Inferior parietal cortex (tissue), 1 donor: Measurements from ENCODE around the gene RER1.

Source experiments
- DNase-seq: peaks from one replicate; pipeline ENCODE4 v3.0.0-alpha.2; 2016; ENCODE audit errors: extremely low spot score

The RER1 gene

GRCh38 chr1:2389644-2390043 is 2.0 kb upstream of the RER1 start:
- DNase-seq: no peak

- no peak for DNase-seq
Measured at GRCh38 chr1:2391931-2392509, 379 bp downstream of the RER1 start.

GRCh38 chr1:2392686-2393085 is 1.0 kb downstream of the RER1 start:
- no peak for DNase-seq

GRCh38 chr1:2393471-2393877 is 1.8 kb downstream of the RER1 start:
- no peak for DNase-seq

- DNase-seq: no peak
Measured at GRCh38 chr1:2394220-2394619, 2.6 kb downstream of the RER1 start.

DNA sequence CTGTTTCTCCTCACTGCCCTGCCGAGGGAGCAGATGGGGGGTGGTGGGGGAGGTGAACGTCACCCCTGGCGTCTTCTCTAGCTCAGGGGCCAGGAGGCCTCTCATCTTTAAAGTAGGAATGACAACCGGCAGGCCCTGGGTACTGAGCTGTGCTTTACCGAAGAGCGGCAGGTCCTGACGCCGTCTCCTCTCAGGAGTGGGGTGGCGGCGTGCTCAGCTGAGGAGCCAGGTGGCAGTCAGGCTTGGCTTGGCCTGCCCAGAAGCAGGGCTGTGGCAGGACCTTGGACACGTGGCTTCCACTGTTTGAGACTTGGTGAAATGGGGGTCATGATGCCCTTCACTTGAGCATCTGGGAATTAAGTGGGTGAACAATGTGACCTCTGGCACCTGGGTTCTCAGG is 3.1 kb downstream of the RER1 start:
- no peak for DNase-seq

DNA sequence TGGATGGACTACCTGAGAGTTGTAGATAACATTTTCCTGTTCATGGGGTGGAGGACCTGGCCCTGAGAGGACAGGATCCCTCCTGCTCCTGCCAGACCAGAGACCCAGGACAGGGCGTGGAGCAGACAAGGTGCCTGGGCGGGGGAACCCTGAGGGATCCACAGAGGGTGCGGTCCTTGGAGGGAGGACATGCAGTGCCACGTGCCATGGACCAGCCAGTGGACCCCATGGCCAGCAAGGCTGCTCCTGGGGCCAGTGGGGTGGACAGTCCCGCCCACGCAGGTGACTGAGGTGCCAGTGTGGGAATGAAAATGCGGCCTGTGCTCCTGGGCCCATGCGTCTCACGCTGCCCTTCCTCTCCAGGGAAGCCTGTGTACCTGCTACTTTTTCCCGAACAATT is 3.6 kb downstream of the RER1 start:
- no peak for DNase-seq

DNA sequence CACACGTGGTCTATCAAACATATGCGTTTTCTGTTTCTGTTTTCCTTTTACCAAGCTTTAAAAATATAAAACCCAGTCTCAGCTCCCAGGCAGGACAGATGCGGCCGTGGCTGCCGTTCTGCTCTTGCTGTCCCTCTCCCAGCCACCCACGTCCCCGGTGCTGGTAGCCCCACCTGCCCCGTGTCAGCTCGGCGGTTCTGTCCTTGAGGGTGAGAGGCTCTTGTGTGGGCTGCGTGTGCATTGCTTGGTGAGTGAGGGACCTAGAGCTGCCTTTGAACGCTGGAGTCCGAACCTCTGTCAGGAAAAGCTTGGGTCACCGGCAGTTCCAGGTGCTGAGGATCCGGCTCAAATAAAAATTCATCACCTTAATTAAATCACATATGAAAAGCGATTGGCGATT is 4.4 kb downstream of the RER1 start:
- DNase-seq: no peak

- DNase-seq: no peak
Measured at GRCh38 chr1:2396476-2396875, 4.8 kb downstream of the RER1 start.

DNA sequence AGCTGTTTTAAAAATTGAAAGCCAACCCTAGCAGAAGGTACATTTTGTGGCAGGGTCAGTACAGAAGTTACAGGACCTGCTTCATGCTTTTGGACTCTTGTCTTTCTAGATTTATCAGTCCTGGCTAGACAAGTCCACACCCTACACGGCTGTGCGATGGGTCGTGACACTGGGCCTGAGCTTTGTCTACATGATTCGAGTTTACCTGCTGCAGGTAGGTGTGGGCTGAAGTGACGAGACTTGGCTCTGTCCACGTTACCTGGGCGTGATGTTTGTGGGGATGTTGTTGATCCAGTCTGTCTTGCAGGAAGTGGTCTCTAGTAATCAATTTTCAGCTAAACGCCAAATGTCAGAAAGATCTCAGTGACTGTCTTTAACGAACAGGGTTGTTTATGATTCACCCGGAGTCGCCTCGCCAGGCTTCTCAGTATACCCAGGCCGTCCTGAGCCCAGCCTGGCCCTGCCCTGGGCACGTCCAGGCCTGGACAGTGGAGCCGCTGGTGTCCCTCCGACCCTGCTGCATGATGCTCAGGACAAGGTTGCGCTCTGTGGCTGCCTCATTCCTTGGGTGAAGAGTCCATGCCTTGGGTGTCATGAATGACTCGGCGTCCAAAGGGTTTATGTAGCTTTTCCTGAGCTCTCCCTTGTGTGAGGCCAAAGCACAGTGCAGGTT is 5.5 kb downstream of the RER1 start:
- DNase-seq: no peak

- no peak for DNase-seq
Measured at GRCh38 chr1:2398871-2399270, 7.2 kb downstream of the RER1 start.

GRCh38 chr1:2399890-2400575 is 8.4 kb downstream of the RER1 start:
- DNase-seq: no peak

DNA sequence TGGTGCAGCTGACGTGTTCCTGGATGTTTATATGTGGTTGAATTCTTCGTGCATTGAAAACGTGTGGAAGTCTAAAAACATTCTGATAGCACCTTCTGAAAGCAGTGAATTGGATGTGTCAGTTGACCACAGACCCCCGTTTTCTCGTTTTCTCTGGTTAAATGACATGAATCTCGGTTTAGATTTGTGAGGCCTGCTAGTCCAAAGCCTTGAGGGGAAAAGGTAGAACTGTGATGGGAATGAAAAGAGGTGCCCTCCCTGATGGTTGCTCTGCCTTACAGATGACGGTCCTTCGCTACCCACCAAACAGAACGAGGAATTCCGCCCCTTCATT is 8.9 kb downstream of the RER1 start:
- DNase-seq: no peak

- DNase-seq: no peak
Measured at GRCh38 chr1:2400950-2401649, 9.5 kb downstream of the RER1 start.

DNA sequence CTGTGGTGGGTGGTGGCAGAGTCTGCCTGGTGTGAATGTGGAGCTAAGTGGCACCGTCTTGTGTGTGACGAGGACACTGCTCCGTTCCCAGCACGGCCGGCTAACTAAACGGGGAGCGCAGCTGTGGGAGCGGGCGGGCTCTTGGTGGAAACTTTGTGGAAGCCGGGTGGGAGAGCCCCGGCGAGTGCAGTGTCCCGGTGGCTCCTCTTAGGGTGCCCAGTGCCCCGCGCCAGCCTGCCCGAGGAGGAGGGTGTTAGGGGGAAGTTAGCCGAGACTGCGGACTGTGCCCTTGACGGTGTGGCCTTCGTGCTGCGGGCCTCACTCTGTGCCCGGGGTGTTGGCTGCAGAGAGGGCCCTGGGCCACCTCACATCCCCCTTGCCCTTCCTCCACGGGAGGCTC is 10.8 kb downstream of the RER1 start:
- DNase-seq: no peak

GRCh38 chr1:2403273-2403672 is 11.6 kb downstream of the RER1 start:
- no peak for DNase-seq

- no peak for DNase-seq
Measured at GRCh38 chr1:2404142-2404889, 12.7 kb downstream of the RER1 start.

DNA sequence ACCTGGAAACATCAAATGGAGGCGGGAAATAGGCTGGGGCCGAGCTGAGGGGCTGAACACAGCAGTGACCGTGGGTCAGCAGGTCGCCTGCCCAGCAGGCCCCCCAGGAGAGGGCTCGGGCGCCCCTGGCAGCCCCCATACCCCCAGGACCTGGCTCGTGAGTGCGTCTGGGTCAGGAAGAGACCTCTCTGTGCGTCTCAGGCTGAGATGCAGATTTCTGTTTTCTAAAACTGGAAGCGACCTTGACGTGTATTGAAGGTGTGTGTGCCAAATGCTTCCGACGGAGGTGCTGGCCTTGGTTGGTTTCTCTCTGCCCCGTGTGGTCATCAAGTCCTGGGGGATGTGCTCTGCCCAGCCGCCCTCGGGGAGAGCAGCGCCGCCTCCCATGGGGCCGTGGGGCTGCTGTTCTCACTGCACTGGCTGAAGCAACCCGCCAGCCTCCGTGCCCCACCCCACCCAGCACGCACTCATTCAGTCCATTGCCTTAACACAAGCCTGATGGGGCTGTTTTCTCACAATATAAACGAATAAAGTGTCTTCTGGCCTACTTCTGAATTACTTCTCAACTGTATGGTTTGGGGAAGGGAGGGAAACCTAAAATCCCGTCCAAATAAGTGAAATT is 13.4 kb downstream of the RER1 start:
- DNase-seq: no peak

DNA sequence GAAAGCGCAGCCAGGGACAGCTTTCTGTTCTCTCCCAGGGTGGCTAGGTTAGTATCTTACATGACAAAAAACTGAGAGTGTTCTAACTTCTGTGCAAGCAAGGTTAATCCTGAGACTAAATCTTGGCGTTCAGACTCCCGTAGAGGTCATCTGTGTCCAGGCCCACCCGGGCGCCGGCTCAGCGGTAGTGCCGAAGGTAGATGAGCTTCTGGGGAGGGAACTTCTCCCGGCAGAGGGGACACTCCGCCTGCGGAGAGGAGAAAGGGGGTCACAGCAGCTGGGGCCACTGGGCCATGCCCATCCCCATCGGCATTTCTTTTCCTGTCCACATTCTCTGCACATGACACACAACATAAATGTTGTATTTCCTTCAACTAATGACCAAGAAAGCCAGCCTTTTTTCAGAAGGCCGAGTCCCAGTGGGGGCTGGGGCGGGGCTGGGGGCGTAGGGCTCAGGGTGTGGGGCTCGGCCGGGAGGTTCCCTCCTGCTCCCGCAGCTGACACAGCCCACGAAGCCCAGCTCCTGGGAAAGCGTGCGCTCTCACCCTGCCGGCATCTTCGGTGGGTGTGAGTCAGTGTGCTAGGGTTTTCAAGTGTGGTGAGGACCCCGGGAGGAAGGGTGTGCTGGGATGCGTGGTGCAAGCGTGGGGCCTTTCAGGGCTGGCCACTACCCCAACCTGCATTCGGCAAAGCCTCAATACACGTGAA is 14.1 kb downstream of the RER1 start:
- no peak for DNase-seq

DNA sequence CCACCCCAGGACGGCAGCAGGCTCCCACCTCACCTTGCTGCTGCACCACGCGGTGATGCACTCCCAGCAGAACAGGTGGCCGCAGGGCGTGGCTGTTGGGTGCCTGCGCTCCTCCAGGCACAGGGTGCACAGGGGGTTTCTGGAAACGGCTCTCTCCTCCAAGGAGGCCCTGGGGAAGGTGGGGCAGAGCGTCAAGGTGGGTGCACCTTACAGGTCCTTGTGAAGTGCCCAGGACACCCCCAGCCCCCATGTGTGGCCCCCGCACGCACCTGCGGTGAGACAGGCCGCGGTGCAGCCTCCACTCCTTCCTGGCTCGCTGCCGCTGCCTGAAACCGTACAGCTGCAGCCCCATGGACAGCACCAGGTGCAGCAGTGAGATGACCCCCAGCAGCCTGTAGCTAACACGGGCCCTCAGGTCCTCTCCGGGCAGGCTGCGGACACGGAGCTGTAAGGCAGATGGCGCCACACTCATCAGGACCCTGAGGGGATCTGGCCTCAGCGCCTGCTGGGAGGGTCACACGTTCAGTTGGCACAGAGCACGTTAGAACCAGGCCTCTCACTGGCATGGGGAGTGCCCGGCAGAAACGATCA is 14.9 kb downstream of the RER1 start:
- DNase-seq: no peak
